MV-4-11 (cell line): ENCODE data around the gene PSME2.
A peak's percentile ranks its signal among the peaks of the same experiment; 100 is the strongest.

Experiments
- DNase-seq: peaks from one replicate; lab custom pipeline; 2025; lab: John Stamatoyannopoulos, UW

The PSME2 gene

GRCh38 chr14:24179294-24179960, 33.0 kb upstream of the PSME2 start:
- no peak for DNase-seq

DNA sequence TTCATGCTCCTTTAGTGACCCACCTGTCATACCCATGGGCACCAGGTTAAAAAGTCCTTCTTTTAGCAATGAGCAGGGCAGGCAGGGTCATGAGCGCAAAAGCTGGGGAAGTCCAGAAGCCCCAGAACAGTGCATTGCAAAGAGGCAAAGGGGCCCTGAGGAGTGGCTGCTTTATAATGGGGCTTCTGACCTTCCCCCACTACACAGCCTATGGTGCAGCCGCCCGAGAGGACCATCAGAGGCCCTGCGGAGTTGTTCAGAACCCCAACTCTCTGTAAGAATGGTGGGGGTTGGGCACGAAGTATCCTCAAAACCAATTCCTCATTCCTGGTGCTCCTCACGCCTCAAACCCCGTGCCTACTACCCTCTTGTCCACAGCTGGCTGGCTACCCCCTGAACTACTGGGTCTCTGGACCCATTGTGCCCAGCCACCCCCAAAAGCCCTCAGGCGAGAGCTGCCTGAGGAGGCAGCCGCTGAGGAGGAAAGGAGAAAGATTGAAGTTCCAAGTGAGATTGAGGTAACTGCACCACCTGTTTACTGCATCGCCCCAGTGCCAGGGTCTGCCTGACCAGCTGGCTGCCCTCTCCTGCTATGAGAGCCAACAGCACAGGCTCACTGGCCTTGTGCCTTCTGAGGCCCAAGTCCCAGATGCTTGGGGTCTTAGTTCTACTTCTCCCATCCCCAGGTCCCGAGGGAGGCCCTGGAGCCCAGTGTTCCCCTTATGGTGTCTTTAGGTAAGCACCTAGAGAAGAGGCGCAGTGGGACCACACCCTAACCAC, 32.2 kb upstream of the PSME2 start:
- no peak for DNase-seq

- no peak for DNase-seq
Measured at GRCh38 chr14:24177891-24178290, 31.5 kb upstream of the PSME2 start.

GRCh38 chr14:24177041-24177825, 30.8 kb upstream of the PSME2 start:
- DNase-seq: no peak

GRCh38 chr14:24176599-24176998, 30.2 kb upstream of the PSME2 start:
- no peak for DNase-seq

DNA sequence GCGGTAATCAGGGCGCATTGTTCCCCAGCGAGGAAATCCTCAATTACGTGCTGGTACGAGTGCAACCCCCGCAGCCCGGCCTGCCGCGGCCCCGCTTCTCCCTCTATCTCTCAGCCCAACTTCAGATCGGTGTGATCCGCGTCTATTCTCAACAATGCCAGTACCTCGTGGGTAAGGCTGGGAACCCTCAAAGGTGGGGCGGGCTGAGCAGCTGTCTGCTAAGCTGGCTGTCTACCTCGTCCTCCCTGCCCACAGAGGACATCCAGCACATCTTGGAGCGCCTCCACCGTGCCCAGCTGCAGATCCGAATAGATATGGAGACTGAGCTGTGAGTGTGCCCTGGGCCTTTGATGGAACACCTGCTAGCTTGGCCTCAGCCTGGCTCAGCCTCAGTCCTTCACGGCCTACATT, 26.5 kb upstream of the PSME2 start:
- DNase-seq: no peak

DNA sequence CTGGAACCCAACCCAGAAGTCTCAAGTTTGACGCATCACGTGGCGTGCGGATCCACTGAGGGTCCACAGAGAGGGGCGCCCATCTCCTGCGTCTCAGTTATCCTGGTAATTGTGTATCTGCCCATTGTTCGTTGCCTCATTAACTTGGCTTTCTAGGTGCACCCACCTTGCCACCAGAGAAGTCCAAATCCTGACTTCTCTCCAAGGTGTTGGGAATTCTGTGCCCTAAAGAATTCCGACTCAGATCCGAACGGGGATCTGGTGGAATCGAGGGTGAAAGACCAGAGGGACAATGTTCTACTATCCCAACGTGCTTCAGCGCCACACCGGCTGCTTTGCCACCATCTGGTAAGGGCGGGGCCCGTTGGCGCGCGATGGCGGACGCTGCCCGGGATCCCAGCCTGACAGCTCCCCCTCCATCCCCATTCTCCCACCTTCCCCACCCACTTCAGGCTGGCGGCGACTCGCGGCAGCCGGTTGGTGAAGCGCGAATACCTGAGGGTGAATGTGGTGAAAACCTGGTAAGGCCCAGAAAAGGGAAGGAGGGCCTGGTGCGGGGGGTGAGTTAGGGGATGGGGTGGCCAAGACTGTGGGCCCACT, 26.0 kb upstream of the PSME2 start:
- no peak for DNase-seq

DNA sequence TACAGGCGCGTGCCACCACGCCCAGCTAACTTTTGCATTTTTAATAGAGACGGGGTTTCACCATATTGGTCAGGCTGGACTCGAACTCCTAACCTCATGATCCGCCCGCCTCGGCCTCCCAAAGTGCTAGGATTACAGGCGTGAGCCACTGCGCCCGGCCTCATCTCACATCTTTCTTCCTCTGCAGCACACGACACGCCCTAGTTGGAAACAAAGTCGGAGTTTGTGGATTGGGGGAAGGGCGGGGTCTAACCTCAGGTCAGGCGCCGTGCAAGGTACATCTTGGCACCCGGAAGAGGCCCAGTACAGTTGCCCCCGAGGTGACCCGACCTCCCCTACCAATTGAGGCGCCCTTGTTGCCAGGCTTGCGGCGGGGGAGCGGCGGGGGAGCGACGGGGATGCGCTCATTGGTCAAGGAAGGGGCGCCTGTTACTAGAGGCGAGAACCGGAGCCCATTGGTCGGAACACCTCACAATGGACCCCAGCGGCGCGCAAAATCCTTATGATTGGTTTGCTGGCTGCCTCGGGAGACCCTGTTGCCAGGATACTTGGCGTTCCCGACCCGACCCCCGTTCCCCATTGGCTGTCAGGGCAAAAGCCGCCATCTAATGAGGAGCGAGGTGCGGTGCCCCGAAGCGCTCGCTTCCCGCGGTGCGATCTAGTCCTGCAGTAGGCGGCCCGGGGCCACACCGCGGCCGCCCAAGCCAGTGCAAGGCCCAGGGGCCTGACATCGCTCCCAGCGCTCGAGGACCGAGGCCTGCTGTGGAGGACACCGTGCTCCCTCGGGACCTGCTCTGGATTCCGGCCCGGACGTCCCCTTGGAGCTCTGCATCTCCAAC, 25.2 kb upstream of the PSME2 start, which contains the start of gene REC8:
Gene REC8, plus strand, starts transcription at position 659 of the 839 bp plus-strand sequence. CDS start 473 bp downstream, outside the sequence.
- DNase-seq: no peak

GRCh38 chr14:24167469-24168114, 21.2 kb upstream of the PSME2 start:
- peak; percentile 63 for DNase-seq

- no peak for DNase-seq
Measured at GRCh38 chr14:24165785-24166184, 19.4 kb upstream of the PSME2 start.

- DNase-seq: no peak
Measured at GRCh38 chr14:24164518-24164991, 18.1 kb upstream of the PSME2 start.

GRCh38 chr14:24162093-24162492, 15.7 kb upstream of the PSME2 start:
- no peak for DNase-seq

GRCh38 chr14:24160850-24161804, 14.7 kb upstream of the PSME2 start, which contains the start of gene IRF9:
Gene IRF9 (plus strand): TSS chr14:24161265. CDS start chr14:24162145, 880 bp downstream.
- DNase-seq: peak; percentile 97

DNA sequence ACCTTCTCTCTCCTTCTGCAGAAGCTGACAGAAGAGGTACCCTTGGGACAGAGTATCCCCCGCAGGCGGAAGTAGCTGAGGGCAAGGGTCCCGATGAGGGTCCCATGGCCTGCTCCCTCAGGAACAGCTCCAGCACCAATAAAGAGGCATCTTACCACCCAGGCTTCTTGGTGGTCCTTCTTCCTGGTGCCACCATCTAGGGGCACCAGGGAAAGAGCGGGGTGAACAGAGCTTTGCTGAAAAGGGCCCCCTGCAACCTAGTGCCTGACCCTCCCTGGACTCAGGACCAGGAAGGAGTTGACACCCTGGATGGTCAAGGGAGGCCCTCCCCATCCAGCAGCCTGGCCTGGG, 14.1 kb upstream of the PSME2 start:
- no peak for DNase-seq

GRCh38 chr14:24159777-24160498, 13.5 kb upstream of the PSME2 start:
- DNase-seq: no peak

DNA sequence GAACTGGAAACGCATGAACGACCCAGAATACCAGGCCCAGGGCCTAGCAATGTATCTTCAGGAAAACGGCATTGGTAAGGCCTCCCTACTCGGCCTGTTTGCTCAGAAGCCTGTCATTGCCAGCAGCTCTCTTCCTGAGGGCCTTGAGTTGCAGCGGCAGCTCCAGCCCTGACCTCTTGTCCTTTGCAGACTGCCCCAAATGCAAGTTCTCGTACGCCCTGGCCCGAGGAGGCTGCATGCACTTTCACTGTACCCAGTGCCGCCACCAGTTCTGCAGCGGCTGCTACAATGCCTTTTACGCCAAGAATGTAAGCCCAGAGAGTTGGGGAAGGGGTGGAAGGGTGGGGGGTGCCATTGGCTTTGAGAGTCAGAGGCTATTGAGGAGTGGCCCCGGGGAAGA, 10.9 kb upstream of the PSME2 start:
- DNase-seq: no peak

GRCh38 chr14:24156840-24157239, 10.4 kb upstream of the PSME2 start:
- no peak for DNase-seq

DNA sequence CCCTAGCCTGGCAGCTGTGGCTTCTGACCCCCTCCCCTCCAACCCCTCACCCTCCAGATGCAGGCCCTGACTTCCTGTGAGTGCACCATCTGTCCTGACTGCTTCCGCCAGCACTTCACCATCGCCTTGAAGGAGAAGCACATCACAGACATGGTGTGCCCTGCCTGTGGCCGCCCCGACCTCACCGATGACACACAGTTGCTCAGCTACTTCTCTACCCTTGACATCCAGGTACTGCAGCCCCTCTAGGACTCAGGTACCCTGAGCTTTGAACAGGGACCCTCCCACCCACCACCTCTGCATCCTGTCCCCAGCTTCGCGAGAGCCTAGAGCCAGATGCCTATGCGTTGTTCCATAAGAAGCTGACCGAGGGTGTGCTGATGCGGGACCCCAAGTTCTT, 8.7 kb upstream of the PSME2 start:
- no peak for DNase-seq
